ENCODE results near the gene DNAJC1. TPM values are rescaled to one million over a fixed set of nuclear protein-coding genes. Genes with fewer than 3 reads are reported as not detected.
"Not testable (repeated sequence)": the region's sequence is repeated elsewhere in the genome, so short reads cannot be mapped to it uniquely, and the experiment has no call there.

Gene DNAJC1
- total RNA-seq, 2 donors from 2014 or later: 27.4 to 33.8 TPM

DNA sequence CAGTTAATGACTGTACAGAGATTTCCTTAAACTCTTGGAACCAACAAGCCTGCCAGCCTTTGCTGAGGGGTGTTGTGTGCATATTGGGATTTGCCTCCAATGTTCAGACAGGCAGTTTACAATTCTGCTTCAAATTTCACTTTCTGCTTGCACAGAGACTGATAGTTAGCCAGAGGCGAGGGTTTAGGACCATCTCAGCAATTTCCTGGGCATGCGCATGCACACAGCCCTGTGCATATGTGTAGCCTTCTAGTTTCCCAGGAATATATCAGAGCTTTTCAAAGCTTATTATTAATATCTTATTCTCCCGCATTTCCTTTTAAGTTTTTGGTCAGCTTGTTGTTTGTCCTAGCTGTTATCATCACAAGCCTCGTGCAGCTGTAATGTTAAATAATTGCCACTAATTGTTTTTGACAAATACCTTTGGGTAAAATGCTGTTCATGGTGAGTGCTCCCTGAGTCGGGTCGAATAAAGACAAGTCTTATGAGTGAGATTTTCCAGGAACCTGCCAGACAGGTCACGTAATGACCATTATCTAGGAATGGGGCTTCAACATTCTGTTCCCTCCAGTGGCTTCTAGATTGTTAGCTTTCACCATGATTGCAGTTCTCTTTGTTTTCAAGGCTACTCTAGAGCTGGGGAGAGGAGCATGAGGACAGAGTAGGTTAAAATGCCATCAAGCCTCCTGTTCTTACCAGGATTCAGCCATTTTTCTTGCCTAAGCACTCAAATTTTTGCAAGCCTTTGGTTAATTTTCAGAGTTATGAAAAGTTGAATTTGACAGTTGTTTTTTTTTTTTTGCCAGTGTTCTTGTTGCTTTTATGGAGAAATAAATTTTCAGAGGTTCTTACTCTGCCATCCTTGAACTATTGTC is 24.1 kb upstream of the DNAJC1 start:
- Histone ChIP-seq H3K4me3 (no peak overlapping the region), H3K4me1 (no peaks in the 10 kb centered on the region), H3K9me3 (no peaks in the 10 kb centered on the region), H3K36me3 (no peaks in the 10 kb centered on the region), H3K27ac (no peak overlapping the region), H3K9ac (ENCODE audit: low read depth in 2 of 2, low read length in 2 of 2) (no peak overlapping the region), H3K27me3 (no peaks in the 10 kb centered on the region)
- intact Hi-C loops (cut with DNase I): no loop called here
- no peak for DNase-seq
- TF ChIP-seq, protein P1, sequence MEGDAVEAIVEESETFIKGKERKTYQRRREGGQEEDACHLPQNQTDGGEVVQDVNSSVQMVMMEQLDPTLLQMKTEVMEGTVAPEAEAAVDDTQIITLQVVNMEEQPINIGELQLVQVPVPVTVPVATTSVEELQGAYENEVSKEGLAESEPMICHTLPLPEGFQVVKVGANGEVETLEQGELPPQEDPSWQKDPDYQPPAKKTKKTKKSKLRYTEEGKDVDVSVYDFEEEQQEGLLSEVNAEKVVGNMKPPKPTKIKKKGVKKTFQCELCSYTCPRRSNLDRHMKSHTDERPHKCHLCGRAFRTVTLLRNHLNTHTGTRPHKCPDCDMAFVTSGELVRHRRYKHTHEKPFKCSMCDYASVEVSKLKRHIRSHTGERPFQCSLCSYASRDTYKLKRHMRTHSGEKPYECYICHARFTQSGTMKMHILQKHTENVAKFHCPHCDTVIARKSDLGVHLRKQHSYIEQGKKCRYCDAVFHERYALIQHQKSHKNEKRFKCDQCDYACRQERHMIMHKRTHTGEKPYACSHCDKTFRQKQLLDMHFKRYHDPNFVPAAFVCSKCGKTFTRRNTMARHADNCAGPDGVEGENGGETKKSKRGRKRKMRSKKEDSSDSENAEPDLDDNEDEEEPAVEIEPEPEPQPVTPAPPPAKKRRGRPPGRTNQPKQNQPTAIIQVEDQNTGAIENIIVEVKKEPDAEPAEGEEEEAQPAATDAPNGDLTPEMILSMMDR (IDR thresholded peaks at IDR 0.05): no peak

DNA sequence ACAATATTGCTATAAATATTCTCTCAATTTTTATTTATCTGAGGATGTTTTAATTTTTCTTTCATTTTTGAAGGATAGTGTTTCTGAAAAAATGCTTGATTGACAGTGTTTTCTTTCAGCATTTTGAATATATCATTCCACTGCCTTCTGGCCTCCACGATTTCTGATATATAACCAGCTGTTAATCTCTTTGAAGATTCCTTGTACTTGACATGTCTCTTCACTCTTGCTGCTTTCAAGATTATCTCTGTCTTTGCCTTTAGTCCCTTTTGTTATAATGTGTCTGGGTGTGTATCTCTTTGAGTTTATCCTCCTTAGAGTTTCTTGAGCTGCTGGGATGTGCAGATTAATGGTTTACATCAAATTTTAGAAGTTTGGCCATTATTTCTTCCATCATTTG is 22.8 kb upstream of the DNAJC1 start:
- Histone ChIP-seq H3K4me3 (no peak overlapping the region), H3K27ac (no peak overlapping the region), H3K36me3 (no peaks in the 10 kb centered on the region), H3K27me3 (no peaks in the 10 kb centered on the region), H3K4me1 (no peaks in the 10 kb centered on the region), H3K9me3 (no peaks in the 10 kb centered on the region), H3K9ac (ENCODE audit: low read depth in 2 of 2, low read length in 2 of 2) (no peak overlapping the region)
- intact Hi-C loops (cut with DNase I): no loop called here
- DNase-seq: no peak
- TF ChIP-seq, protein P1 (IDR thresholded peaks at IDR 0.05): no peak

DNA sequence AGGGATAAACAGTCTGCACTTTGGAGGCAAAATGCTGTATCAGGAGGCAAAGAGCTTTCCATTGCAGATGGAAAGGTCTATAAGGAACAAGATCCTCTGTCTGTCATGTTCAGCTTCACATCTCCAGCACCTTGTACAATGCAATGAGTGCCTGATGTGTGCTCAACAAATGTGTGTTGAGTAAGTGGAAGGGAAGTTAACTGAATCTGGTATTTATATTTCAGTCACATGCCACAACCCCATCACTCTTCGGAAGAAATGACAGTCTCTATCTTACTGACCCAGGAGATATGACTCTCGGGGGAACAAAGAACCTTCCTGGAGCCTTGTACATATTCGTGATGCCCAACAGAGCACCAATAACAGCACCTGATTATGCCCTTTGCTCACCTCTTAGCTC is 20.0 kb upstream of the DNAJC1 start:
- H3K4me3 ChIP-seq: no peak overlapping the region
- H3K27me3 ChIP-seq: no peaks in the 10 kb centered on the region
- TF ChIP-seq, protein P1 (IDR thresholded peaks at IDR 0.05): no peak
- H3K9ac ChIP-seq (ENCODE audit: low read depth in 2 of 2, low read length in 2 of 2): no peak overlapping the region
- intact Hi-C loops (cut with DNase I): no loop called here
- DNase-seq: no peak
- no peaks in the 10 kb centered on the region for H3K36me3 ChIP-seq
- H3K27ac ChIP-seq: no peak overlapping the region
- no peaks in the 10 kb centered on the region for H3K4me1 ChIP-seq
- H3K9me3 ChIP-seq: no peaks in the 10 kb centered on the region

DNA sequence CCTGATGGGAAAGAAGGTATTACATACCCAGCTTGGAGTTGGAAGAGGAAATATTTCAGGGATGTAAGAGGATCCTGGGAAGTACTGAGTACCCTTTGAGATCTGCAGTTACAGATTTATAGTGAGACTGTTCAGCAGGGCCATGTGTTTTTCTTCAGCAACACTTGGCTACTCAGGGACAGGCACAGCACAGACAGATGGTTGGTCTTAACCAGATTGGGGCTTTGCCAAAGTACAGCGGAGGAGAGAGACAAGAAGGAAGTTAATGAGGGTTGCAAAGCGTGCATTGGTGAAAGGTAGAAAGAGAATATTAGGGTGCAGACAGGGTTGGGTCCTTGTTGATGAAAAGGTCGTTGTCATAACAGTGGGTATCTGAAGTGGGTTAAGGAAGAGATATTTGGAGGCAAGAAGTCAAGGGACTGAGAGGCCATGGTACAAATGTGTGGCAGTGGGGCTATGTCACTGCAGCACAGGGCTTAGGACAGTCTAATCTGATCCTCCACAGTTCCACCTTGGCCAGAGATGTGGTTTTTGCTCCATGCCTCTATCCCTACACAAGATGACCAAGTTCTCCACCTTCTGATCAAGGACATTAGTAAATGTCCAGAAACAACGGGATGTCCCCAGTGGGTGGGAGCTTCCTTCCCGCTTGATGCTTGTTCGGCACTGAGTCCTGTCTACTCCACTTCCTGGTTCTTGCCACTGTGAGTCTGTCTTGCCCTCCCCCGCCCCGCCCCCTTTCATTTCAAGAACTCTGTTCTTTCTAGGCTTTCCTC is 18.9 kb upstream of the DNAJC1 start:
- Histone ChIP-seq H3K4me1 (no peaks in the 10 kb centered on the region), H3K27me3 (no peaks in the 10 kb centered on the region), H3K9ac (ENCODE audit: low read depth in 2 of 2, low read length in 2 of 2) (no peak overlapping the region), H3K36me3 (no peaks in the 10 kb centered on the region), H3K27ac (no peak overlapping the region), H3K4me3 (no peak overlapping the region), H3K9me3 (no peaks in the 10 kb centered on the region)
- TF ChIP-seq, protein P1 (IDR thresholded peaks at IDR 0.05): no peak
- intact Hi-C loops (cut with DNase I): no loop called here
- peak; percentile 22 for DNase-seq

DNA sequence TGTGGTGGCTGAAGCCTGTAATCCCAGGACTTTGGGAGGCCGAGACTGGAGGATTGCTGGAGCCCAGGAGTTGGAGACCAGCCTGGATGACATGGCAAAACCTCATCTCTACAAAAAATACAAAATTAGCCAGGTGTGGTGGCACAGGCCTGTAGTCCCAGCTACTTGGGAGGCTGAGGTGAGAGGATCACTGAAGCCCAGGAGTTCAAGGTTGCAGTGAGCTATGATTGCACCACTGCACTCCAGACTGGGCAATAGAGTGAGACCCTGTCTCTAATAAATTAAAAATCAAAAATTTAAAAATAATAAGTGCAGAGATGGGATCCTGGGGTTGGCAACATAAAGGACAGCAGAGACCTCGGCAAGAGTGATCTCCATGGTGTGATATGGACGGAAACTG is 17.6 kb upstream of the DNAJC1 start:
- DNase-seq; H3K9ac ChIP-seq (ENCODE audit: low read depth in 2 of 2, low read length in 2 of 2); intact Hi-C loops (cut with DNase I); H3K36me3 ChIP-seq; H3K27me3 ChIP-seq; H3K4me3 ChIP-seq; H3K27ac ChIP-seq; H3K4me1 ChIP-seq; H3K9me3 ChIP-seq: not testable (repeated sequence)

All from colonic mucosa (tissue), 4 donors.